SU-DHL-6 (cell line): ENCODE measurements around the gene MAPK13.

Source experiments
- H2AFZ ChIP-seq: fragments of 200-600 bp; sonication (generic); 2 replicates; pipeline ENCODE4 v1.6.1; 2014; ENCODE audit warnings: low read depth, mild to moderate bottlenecking, moderate library complexity, mixed read lengths, antibody characterized with exemption, low read length; ENCODE audit not compliant: severe bottlenecking
- H3F3A ChIP-seq: fragments of 200-600 bp; shearing (Covaris generic); 2 replicates; pipeline ENCODE4 v1.6.0; 2016; ENCODE audit warnings: antibody characterized with exemption, mild to moderate bottlenecking; ENCODE audit not compliant: insufficient read depth
- H3K27ac ChIP-seq: fragments of 200-600 bp; sonication (generic); 2 replicates; pipeline ENCODE4 v1.5.1; 2016; ENCODE audit warnings: low read depth, mild to moderate bottlenecking, low read length, moderate library complexity, mixed read lengths
- H3K27me3 ChIP-seq: fragments of 200-600 bp; sonication (generic), shearing (Covaris generic); 2 replicates; pipeline ENCODE4 v1.6.0; 2014; ENCODE audit warnings: mild to moderate bottlenecking, low read length
- H3K36me3 ChIP-seq: fragments of 200-600 bp; sonication (generic); 2 replicates; pipeline ENCODE4 v1.6.1; 2014; ENCODE audit warnings: mild to moderate bottlenecking, low read length, mixed read lengths
- H3K4me2 ChIP-seq: fragments of 300-600, 200-600 bp; shearing (Covaris generic), sonication (generic); 2 replicates; pipeline ENCODE4 v1.6.0; 2014; ENCODE audit warnings: low read length, low read depth, mild to moderate bottlenecking; ENCODE audit not compliant: poor library complexity, severe bottlenecking
- H3K4me3 ChIP-seq: fragments of 200-600 bp; sonication (generic); 2 replicates; pipeline ENCODE4 v1.5.1; 2014; ENCODE audit warnings: antibody characterized with exemption, low read length, mild to moderate bottlenecking, mixed read lengths; ENCODE audit not compliant: insufficient read depth, poor library complexity, severe bottlenecking
- H3K79me2 ChIP-seq: fragments of 200-600 bp; sonication (generic); 2 replicates; pipeline ENCODE4 v1.6.1; 2014; ENCODE audit warnings: mild to moderate bottlenecking, low read length, moderate library complexity; ENCODE audit not compliant: insufficient read depth
- H3K9ac ChIP-seq: fragments of 200-600 bp; sonication (generic); 2 replicates; pipeline ENCODE4 v1.7.0; 2014; ENCODE audit warnings: mild to moderate bottlenecking, low read length
- H3K9me2 ChIP-seq: fragments of 200-600 bp; sonication (generic); replicated peaks from 2 replicates; pipeline ENCODE4 v1.6.1; 2014; ENCODE audit warnings: low read length; ENCODE audit not compliant: insufficient read depth
- H3K9me3 ChIP-seq: fragments of 200-600 bp; sonication (generic); 2 replicates; pipeline ENCODE4 v1.6.1; 2014; ENCODE audit warnings: low read length, mixed read lengths; ENCODE audit not compliant: insufficient read depth
- H4K20me1 ChIP-seq: fragments of 200-600 bp; sonication (generic); 2 replicates; pipeline ENCODE4 v1.6.1; 2014; ENCODE audit warnings: low read depth, mild to moderate bottlenecking, antibody characterized with exemption, low read length, moderate library complexity, mixed read lengths
- CTCF ChIP-seq: fragments of 200-600 bp; sonication (generic); IDR thresholded peaks from one replicate; pipeline ENCODE4 v1.5.1; 2017; ENCODE audit warnings: antibody characterized with exemption, mild to moderate bottlenecking, low read length, moderate library complexity; ENCODE audit not compliant: insufficient read depth, poor library complexity, severe bottlenecking
- EZH2phosphoT487 ChIP-seq: fragments of 200-600 bp; sonication (generic), shearing (Covaris generic); conservative IDR thresholded peaks from 2 replicates; pipeline ENCODE4 v1.6.1; 2018; ENCODE audit warnings: mild to moderate bottlenecking, antibody characterized with exemption, low read length, moderate library complexity, mixed read lengths

Gene MAPK13

GRCh38 chr6:36133912-36134311, 3.6 kb downstream of the MAPK13 start:
- Histone ChIP-seq H3K36me3 (no peaks in the 10 kb centered on the region), H4K20me1 (no peaks in the 10 kb centered on the region), H3K27ac (no peak overlapping the region), H3K4me2 (no peak overlapping the region), H3K4me3 (no peak overlapping the region), H3K27me3 (no peaks in the 10 kb centered on the region), H3F3A (peaks cover 14% of the 10 kb centered on the region), H3K79me2 (no peaks in the 10 kb centered on the region), H3K9me2 (no peaks in the 10 kb centered on the region), H3K9ac (no peak overlapping the region), H3K9me3 (no peaks in the 10 kb centered on the region), H2AFZ (no peak overlapping the region)
- TF ChIP-seq EZH2phosphoT487 = no peak
- TF ChIP-seq CTCF = no peak

- Histone ChIP-seq H3K27me3 (no peaks in the 10 kb centered on the region), H3K4me3 (no peak overlapping the region), H3K36me3 (no peaks in the 10 kb centered on the region), H3K9ac (no peak overlapping the region), H2AFZ (no peak overlapping the region), H3F3A (peaks cover 7% of the 10 kb centered on the region), H3K9me3 (no peaks in the 10 kb centered on the region), H3K4me2 (no peak overlapping the region), H4K20me1 (no peaks in the 10 kb centered on the region), H3K9me2 (no peaks in the 10 kb centered on the region), H3K79me2 (no peaks in the 10 kb centered on the region), H3K27ac (no peak overlapping the region)
- TF ChIP-seq CTCF = no peak
- no peak for TF ChIP-seq EZH2phosphoT487
Observed at GRCh38 chr6:36135053-36135731, 4.9 kb downstream of the MAPK13 start.

- no peak overlapping the region for H2AFZ ChIP-seq
- H3K27me3 ChIP-seq = no peaks in the 10 kb centered on the region
- H3K4me2 ChIP-seq = no peak overlapping the region
- H3K27ac ChIP-seq = no peak overlapping the region
- no peaks in the 10 kb centered on the region for H3K9me2 ChIP-seq
- TF ChIP-seq CTCF (no peak), EZH2phosphoT487 (no peak)
- H3K9me3 ChIP-seq = no peaks in the 10 kb centered on the region
- H4K20me1 ChIP-seq = no peaks in the 10 kb centered on the region
- no peak overlapping the region for H3K4me3 ChIP-seq
- no peak overlapping the region for H3K9ac ChIP-seq
- H3F3A ChIP-seq = peaks cover 7% of the 10 kb centered on the region
- H3K79me2 ChIP-seq = no peaks in the 10 kb centered on the region
- H3K36me3 ChIP-seq = no peaks in the 10 kb centered on the region
Observed at GRCh38 chr6:36136034-36136433, 5.7 kb downstream of the MAPK13 start.
